Ascending aorta (tissue), 2 donors: Measurements from ENCODE around the gene UNK. TPM values are rescaled to one million over a fixed set of nuclear protein-coding genes. Genes with fewer than 3 reads are reported as not detected.

Experiments used
- DNase-seq, 2 donors: peaks; one replicate each; pipeline ENCODE4 v3.0.0-alpha.2; 2019; ENCODE audit warnings: low spot score in 2 of 2
- H3K27ac ChIP-seq, 2 donors: fragments of 200-600 bp; sonication (generic); one replicate each; pipeline ENCODE4 v1.5.1; 2016 to 2017; ENCODE audit warnings: mild to moderate bottlenecking in 1 of 2
- H3K27me3 ChIP-seq: fragments of 200-600 bp; sonication (generic); one replicate; pipeline ENCODE4 v1.5.1; 2017
- H3K36me3 ChIP-seq, 2 donors: fragments of 200-600 bp; sonication (generic); one replicate each; pipeline ENCODE4 v1.5.1; 2016
- H3K4me1 ChIP-seq, 2 donors: fragments of 200-600 bp; sonication (generic); one replicate each; pipeline ENCODE4 v1.5.1; 2016 to 2017; ENCODE audit warnings: mild to moderate bottlenecking in 1 of 2
- H3K4me3 ChIP-seq, 2 donors: fragments of 200-600 bp; sonication (generic); one replicate each; pipeline ENCODE4 v1.5.1; 2016 to 2017; ENCODE audit warnings: mild to moderate bottlenecking in 1 of 2
- H3K9me3 ChIP-seq, 2 donors: fragments of 200-600 bp; sonication (generic); one replicate each; pipeline ENCODE4 v1.5.1; 2016
- intact Hi-C: fragments of 100-400 bp; cut with DNase I; formaldehyde crosslinking; loops from one replicate; pipeline ENCODE4 v1.15.1; 2023
- total RNA-seq: library from RNA; depleted of rRNA; stranded (reverse); fragments of >200 nt; gene quantifications from one replicate; pipeline ENCODE4 v1.1.0, GENCODE V29; 2016
- TF ChIP-seq, protein P1 (sequence below), 3 experiments: fragments of 200-600 bp in 2 of 3; fragments of 450-650 bp in 1 of 3; sonication (generic) in 2 of 3; IDR thresholded peaks; one replicate each; pipeline ENCODE4 v1.5.1; 2016 to 2019; ENCODE audit warnings: antibody characterized with exemption in 3 of 3, mild to moderate bottlenecking in 1 of 3, moderate library complexity in 1 of 3

The UNK gene
- total RNA-seq, 1 donor from 2014 or later: 73.9 TPM

DNA sequence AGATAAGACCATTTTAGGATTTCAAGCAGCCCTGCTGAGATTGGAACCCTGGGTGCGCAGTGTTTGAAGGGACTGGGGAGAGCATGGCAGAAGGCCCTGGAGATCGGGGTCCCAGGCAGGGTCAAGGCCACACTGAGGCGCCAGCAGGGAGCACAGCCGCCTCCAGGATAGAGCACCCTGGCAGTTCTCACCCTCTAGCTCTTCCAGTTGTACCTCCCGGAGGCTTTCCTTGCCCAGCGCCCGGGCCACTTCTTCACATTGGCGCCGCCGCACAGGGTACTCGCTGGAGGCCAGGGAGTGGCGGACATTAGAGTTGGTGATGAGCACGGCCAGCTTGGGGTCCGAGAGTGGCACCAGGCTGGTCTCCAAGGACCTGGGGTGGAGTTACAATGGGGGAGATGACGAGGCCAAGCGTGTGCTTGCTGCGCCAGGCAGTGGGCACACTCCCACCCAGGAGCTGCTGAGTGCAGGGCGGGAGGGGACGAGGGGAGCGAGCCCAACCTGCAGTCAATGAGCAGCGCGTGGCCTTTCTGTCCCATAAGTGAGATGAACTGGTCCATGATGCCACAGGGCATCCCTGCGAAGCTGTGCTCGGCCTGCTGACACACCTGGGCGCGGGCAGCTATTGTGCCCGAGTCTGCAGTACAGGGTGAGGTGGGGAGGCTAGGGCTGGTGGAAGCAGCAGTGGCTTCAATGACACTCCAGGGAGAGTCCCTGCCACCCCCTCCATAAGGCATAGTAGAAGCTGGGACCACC lies 21.9 kb upstream of the UNK start:
- no peaks in the 10 kb centered on the region for H3K9me3 ChIP-seq
- intact Hi-C loops: no loop called here
- TF ChIP-seq, protein P1, sequence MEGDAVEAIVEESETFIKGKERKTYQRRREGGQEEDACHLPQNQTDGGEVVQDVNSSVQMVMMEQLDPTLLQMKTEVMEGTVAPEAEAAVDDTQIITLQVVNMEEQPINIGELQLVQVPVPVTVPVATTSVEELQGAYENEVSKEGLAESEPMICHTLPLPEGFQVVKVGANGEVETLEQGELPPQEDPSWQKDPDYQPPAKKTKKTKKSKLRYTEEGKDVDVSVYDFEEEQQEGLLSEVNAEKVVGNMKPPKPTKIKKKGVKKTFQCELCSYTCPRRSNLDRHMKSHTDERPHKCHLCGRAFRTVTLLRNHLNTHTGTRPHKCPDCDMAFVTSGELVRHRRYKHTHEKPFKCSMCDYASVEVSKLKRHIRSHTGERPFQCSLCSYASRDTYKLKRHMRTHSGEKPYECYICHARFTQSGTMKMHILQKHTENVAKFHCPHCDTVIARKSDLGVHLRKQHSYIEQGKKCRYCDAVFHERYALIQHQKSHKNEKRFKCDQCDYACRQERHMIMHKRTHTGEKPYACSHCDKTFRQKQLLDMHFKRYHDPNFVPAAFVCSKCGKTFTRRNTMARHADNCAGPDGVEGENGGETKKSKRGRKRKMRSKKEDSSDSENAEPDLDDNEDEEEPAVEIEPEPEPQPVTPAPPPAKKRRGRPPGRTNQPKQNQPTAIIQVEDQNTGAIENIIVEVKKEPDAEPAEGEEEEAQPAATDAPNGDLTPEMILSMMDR (IDR thresholded peaks at IDR 0.05): no peak

DNA sequence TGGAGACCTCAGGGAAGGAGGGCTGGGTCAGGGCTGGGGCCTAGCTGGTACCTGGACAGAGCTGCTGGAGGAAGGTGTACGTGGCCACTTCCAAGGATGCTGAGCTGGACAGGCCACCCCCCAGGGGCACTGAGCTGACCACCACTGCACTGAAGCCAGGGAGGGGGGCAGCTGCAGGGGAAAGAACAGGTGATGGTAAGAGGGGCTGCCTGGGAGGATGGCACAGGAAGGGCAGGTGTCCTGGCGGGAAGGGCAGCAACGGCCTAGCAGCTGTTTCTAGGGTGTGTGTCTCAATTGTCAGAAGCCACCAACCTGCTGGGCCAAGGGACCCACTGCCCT lies 21.4 kb upstream of the UNK start:
- H3K27ac ChIP-seq: no peak overlapping the region
- H3K4me3 ChIP-seq: no peak overlapping the region
- no peaks in the 10 kb centered on the region for H3K9me3 ChIP-seq
- intact Hi-C loops: no loop called here
- no peaks in the 10 kb centered on the region for H3K27me3 ChIP-seq
- TF ChIP-seq, protein P1 (IDR thresholded peaks at IDR 0.05): no peak
- H3K4me1 ChIP-seq: peaks cover 4 to 18% of the 10 kb centered on the region in 2 donors
- H3K36me3 ChIP-seq: peaks cover 2 to 4% of the 10 kb centered on the region in 2 donors
- no peak for DNase-seq

More for the DNA sequence above, 21.9 kb upstream of the UNK start:
- H3K27ac ChIP-seq: no peak overlapping the region
- no peaks in the 10 kb centered on the region for H3K27me3 ChIP-seq
- H3K36me3 ChIP-seq: peaks cover 4 to 8% of the 10 kb centered on the region in 2 donors
- H3K4me3 ChIP-seq: no peak overlapping the region
- DNase-seq: no peak
- peaks cover 4 to 18% of the 10 kb centered on the region in 2 donors for H3K4me1 ChIP-seq

DNA sequence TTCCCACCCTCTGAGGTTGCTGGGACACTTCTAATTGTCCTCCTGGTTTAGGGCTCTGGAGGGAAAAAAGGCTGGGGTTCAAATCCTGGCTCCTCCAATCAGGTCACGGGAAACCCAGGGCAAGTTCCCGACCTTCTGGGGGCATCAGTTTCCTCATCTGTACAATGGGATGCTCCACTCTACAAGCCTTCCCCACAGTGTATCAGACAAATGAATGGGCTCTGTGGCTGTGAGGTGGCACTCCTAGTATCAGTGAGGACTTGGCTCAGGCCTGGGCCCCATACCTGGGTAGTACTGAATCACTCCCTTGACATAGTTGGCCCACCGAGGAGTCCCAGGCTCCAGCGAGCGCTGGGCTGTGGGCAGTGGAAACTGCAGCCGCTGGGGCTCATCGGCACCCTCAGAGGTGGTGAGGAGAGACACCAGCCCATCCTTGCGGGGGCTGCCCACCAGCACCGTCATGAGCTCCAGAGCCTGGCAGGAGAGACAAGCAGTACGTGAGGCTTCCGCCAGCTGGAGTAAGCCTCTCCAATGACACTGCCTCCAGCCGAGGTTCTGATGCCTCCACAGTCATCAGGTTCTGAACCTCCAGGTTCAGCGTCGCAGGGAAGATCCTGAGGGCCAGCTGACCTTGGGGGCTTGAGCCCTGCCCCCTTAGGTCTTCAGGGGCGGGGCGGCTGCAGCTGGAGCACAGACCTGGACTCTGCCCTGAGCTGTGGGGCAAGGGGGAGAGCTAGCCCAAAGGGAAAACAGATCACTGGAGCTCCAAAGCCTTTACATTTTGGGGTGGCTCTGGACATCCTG lies 20.8 kb upstream of the UNK start:
- Histone ChIP-seq H3K36me3 (peaks cover 0 to 4% of the 10 kb centered on the region in 2 donors), H3K4me3 (peak overlapping the region; percentile 67 to 85), H3K27me3 (no peaks in the 10 kb centered on the region), H3K4me1 (peaks cover 4 to 18% of the 10 kb centered on the region in 2 donors), H3K9me3 (no peaks in the 10 kb centered on the region), H3K27ac (peak overlapping the region; percentile 84 to 85)
- no peak for DNase-seq
- intact Hi-C loops: no loop called here
- TF ChIP-seq, protein P1 (IDR thresholded peaks at IDR 0.05): no peak

DNA sequence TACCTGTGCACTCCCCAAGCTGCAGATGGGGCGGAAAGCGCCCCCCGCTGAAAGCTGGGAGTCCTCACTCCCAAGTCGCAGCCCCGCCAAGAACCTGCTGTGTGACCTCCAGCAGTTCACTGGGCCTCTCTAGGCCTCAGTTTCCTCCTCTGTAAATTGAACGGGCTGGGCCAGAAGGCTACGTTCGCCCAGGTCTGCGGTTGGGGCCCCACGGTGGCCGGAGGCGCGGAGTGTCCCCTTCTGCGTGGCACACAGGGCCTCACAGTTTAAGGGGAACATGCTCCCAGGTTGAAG lies 20.2 kb upstream of the UNK start:
- DNase-seq: no peak
- no peaks in the 10 kb centered on the region for H3K9me3 ChIP-seq
- peaks cover 4 to 18% of the 10 kb centered on the region in 2 donors for H3K4me1 ChIP-seq
- H3K4me3 ChIP-seq: peak overlapping the region; percentile 67 to 85
- no peaks in the 10 kb centered on the region for H3K27me3 ChIP-seq
- peak overlapping the region; percentile 84 to 85 for H3K27ac ChIP-seq
- H3K36me3 ChIP-seq: peaks cover 0 to 4% of the 10 kb centered on the region in 2 donors
- TF ChIP-seq, protein P1 (IDR thresholded peaks at IDR 0.05): no peak
- intact Hi-C loops: no loop called here

DNA sequence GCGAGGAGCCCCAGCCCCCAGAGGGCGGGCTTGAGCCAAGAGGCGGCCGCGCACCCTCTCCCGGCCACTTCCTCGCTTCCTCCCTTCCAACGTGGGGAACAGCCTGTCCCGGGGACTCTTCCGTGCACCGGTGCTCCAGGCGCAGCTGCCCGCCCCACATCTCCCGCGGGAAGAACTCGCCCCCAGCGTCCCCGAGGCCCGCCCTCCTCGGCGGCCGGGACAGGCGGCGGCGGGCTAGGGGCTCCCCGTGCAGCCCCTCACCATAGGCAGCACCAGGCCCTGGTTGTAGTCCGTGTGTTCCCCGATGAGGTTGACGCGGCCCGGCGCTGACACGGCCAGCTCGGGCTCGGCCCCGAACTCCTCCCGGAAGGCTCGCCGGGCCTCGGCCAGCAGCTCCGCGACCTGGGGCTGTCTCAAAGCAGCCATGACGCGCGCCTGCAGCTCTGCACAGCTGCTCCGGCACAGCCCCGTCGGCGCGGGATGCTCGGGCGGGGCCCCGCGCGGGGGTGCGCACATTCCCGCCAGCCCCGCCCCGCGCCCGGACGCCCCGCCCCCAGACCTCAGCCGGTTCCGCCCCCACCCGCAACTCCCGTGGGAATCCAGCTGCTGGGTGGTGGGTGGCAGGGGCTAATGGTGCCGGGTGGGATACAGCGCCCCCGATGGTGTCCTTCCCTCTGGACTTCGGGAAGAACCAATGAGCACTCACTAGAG lies 19.7 kb upstream of the UNK start, which contains the start of gene GALK1:
Gene GALK1 (minus strand): TSS at position 482 of the 711 bp plus-strand sequence. CDS start 56 bp downstream, at position 426.
- Histone ChIP-seq H3K9me3 (no peaks in the 10 kb centered on the region), H3K27ac (peak within 1 kb of the TSS; percentile 84 to 85), H3K4me1 (peaks cover 4 to 18% of the 10 kb centered on the region in 2 donors), H3K27me3 (no peaks in the 10 kb centered on the region), H3K4me3 (peak within 1 kb of the TSS; percentile 67 to 85), H3K36me3 (peaks cover 0 to 4% of the 10 kb centered on the region in 2 donors)
- peak in 1 of 2 donors; percentile 86 for DNase-seq
- TF ChIP-seq, protein P1 (IDR thresholded peaks at IDR 0.05): peak; percentile 40 to 66 (median 58)
- intact Hi-C loops: loop anchor here (1.0 kb wide), 1 partner anchor 14 kb away; a partner anchor contains a TSS
